Mammary epithelial cell (primary cell): ENCODE measurements around the gene PFKP.

Experiments
- CTCF ChIP-seq, 2 donors: IDR thresholded peaks in 1 of 2; conservative IDR thresholded peaks in 1 of 2; 2 replicates each; pipeline ENCODE4 v1.5.1; 2011 to 2012; ENCODE audit warnings: inconsistent platforms in 2 of 2, low read length in 2 of 2, mild to moderate bottlenecking in 2 of 2, control low read depth in 1 of 2, low read depth in 1 of 2; ENCODE audit not compliant: insufficient read depth in 1 of 2; ENCODE audit errors: extremely low read depth in 1 of 2
- EZH2 ChIP-seq: IDR thresholded peaks from 2 replicates; pipeline ENCODE4 v1.6.1; 2012; ENCODE audit warnings: low read length, inconsistent platforms, borderline replicate concordance

DNA sequence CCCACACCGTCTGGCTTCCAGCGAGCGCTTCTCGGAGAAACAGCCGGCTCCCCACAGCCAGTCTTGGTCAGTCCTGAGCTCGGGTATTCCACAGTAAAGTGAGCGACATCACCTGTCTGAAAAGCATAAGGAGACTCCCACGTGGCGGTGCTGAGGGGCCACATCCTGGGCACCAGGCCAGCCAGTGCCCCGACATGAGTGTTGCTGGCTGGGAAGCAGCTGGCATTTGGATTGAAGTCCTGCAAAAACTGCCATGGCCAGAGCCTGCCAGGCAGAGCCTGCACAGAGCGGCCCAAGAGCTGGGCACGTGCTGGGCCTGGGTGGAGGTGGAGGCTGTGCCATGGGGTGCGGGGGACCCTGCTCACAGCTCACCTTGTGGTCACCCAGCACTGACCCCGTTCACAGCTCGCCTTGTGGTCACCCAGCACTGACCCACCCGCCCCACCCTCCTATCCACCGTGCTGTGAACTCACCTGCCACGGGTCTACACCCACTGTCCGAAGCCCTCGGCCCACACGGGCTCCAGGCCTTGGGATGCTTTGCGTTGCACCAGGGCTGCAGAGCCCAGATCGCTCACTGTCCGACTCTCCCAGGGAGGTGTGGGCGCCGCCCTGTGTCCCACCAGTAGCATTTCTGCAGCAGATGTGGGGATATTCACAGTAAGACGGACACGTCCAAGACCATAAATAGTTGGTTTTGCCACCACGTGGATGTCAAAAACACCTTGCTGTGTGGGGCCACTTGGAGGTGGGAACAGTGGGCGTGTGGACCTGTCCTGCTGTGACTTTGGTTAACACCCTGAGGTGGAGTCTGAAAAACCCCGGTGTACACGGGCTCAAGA lies 56.4 kb downstream of the PFKP start:
- no peak for TF ChIP-seq CTCF (conservative IDR thresholded peaks at IDR 0.05 in 1 of 2, IDR thresholded peaks at IDR 0.05 in 1 of 2; ENCODE audit: extremely low read depth in 1 of 2, insufficient read depth in 1 of 2, low read depth in 1 of 2, low read length in 2 of 2)
- no peak for TF ChIP-seq EZH2
